GM12878 (cell line): Measurements from ENCODE around the gene FGD4. TPM values are rescaled to one million over a fixed set of nuclear protein-coding genes. Genes with fewer than 3 reads are reported as not detected.
A peak's percentile ranks its signal among the peaks of the same experiment; 100 is the strongest.

Source experiments
- ATAC-seq: fragments of 200-7000 bp; cut with Tn5 transposase; 3 replicates; pipeline ENCODE4 v1.9.1; 2020; ENCODE audit warnings: mild to moderate bottlenecking, moderate library complexity
- BruUV-seq: library from RNA; stranded (reverse); fragments of 400-500 nt; replicated peaks from 2 replicates; lab custom pipeline; 2021; lab: Mats Ljungman, UMichigan
- CTCF ChIA-PET: fragments of 300-600 bp; sonication (Branson Sonifier 250); formaldehyde crosslinking; extraction: SDS; loops from one replicate; lab custom pipeline; 2021; ENCODE audit warnings: inconsistent platforms; lab: Yijun Ruan, JAX
- POLR2A ChIA-PET: fragments of 350-600 bp; formaldehyde crosslinking; extraction: SDS; loops from one replicate; lab custom pipeline; 2021; ENCODE audit warnings: inconsistent platforms; lab: Charles Lee
- RAD21 ChIA-PET: fragments of 300-600 bp; sonication (Branson Sonifier 250); formaldehyde crosslinking; loops from one replicate; lab custom pipeline; 2023; ENCODE audit warnings: antibody characterized with exemption; ENCODE audit not compliant: unreplicated experiment; lab: Charles Lee
- SMC1A ChIA-PET: fragments of 300-600 bp; sonication (Branson Sonifier 250); formaldehyde crosslinking; loops from one replicate; lab custom pipeline; 2023; ENCODE audit not compliant: unreplicated experiment, uncharacterized antibody; lab: Charles Lee
- DNase-seq: peaks from one replicate; pipeline ENCODE4 v3.0.0-alpha.2; 2011; ENCODE audit warnings: low read depth, low spot score
- FAIRE-seq: peaks from 3 replicates; lab custom pipeline; 2011; peaks lifted over from hg19 to GRCh38; lab: Jason Lieb, UNC
- H2AFZ ChIP-seq: 2 replicates; pipeline ENCODE4 v1.6.0; 2011; ENCODE audit warnings: low read depth, low read length, control low read depth; ENCODE audit not compliant: control insufficient read depth
- H3K27ac ChIP-seq: 2 replicates; pipeline ENCODE4 v1.5.1; 2011; ENCODE audit warnings: control low read depth; ENCODE audit not compliant: control insufficient read depth, insufficient read depth
- H3K27me3 ChIP-seq, 2 experiments: replicated peaks in 1 of 2; 2 replicates each; pipeline versions ENCODE4 v1.6.0 to v1.6.1; 2011; ENCODE audit warnings: low read length in 1 of 2; ENCODE audit not compliant: control insufficient read depth in 2 of 2, insufficient read depth in 2 of 2
- H3K36me3 ChIP-seq, 2 experiments: 2 replicates each; pipeline ENCODE4 v1.5.1; 2011; ENCODE audit warnings: low read length in 1 of 2; ENCODE audit not compliant: control insufficient read depth in 2 of 2, insufficient read depth in 2 of 2
- H3K4me1 ChIP-seq: 2 replicates; pipeline ENCODE4 v1.6.1; 2011; ENCODE audit warnings: mild to moderate bottlenecking, low read length, moderate library complexity, mixed read lengths; ENCODE audit not compliant: control insufficient read depth, insufficient read depth
- H3K4me2 ChIP-seq: 2 replicates; pipeline ENCODE4 v1.6.0; 2011; ENCODE audit warnings: control low read depth; ENCODE audit not compliant: control insufficient read depth, insufficient read depth
- H3K4me3 ChIP-seq: fragments of 200-600 bp; sonication (generic); 2 replicates; pipeline ENCODE4 v1.5.1; 2016
- H3K79me2 ChIP-seq: 2 replicates; pipeline ENCODE4 v1.6.0; 2011; ENCODE audit warnings: low read length; ENCODE audit not compliant: control insufficient read depth, insufficient read depth
- H3K9ac ChIP-seq: 2 replicates; pipeline ENCODE4 v1.8.0; 2011; ENCODE audit warnings: low read length, control low read depth, mixed read lengths; ENCODE audit not compliant: control insufficient read depth, insufficient read depth
- H3K9me3 ChIP-seq: replicated peaks from 3 replicates; pipeline ENCODE4 v1.5.1; 2011; ENCODE audit warnings: mild to moderate bottlenecking, low read length; ENCODE audit not compliant: control insufficient read depth, insufficient read depth
- H4K20me1 ChIP-seq: 2 replicates; pipeline ENCODE4 v1.6.0; 2011; ENCODE audit not compliant: control insufficient read depth, insufficient read depth
- BMI1 ChIP-seq: fragments of 450-650 bp; IDR thresholded peaks from 2 replicates; pipeline ENCODE4 v1.6.1; 2016; ENCODE audit warnings: mild to moderate bottlenecking, moderate library complexity, borderline replicate concordance
- CHD4 ChIP-seq: fragments of 200-600 bp; sonication (generic); IDR thresholded peaks from 2 replicates; pipeline ENCODE4 v1.6.1; 2016; ENCODE audit warnings: mild to moderate bottlenecking
- CREB1 ChIP-seq: IDR thresholded peaks from 2 replicates; pipeline ENCODE4 v1.6.1; 2012; ENCODE audit warnings: low read depth, mild to moderate bottlenecking, inconsistent platforms
- HDAC2 ChIP-seq: fragments of 200-600 bp; sonication (generic); IDR thresholded peaks from 2 replicates; pipeline ENCODE4 v1.6.1; 2017
- KLF5 ChIP-seq: fragments of 450-650 bp; IDR thresholded peaks from 2 replicates; pipeline ENCODE4 v1.6.1; 2014; ENCODE audit warnings: mild to moderate bottlenecking; ENCODE audit not compliant: partially characterized antibody
- NR2C2 ChIP-seq: IDR thresholded peaks from 2 replicates; pipeline ENCODE4 v1.6.1; 2011; ENCODE audit warnings: borderline replicate concordance, low read depth; ENCODE audit not compliant: control insufficient read depth, insufficient read length
- PKNOX1 ChIP-seq: fragments of 450-650 bp; IDR thresholded peaks from 2 replicates; pipeline ENCODE4 v1.6.1; 2016; ENCODE audit warnings: mild to moderate bottlenecking
- RB1 ChIP-seq: fragments of 450-650 bp; formaldehyde crosslinking; IDR thresholded peaks from 2 replicates; pipeline ENCODE4 v1.6.1; 2017; ENCODE audit warnings: mild to moderate bottlenecking, borderline replicate concordance
- RFX5 ChIP-seq: IDR thresholded peaks from 2 replicates; pipeline ENCODE4 v1.6.1; 2011; ENCODE audit warnings: low read depth, low read length, improper control_type of control experiment
- SMAD5 ChIP-seq: IDR thresholded peaks from 2 replicates; pipeline ENCODE4 v1.6.1; 2016; ENCODE audit warnings: antibody characterized with exemption, low read depth
- SUZ12 ChIP-seq: fragments of 200-600 bp; sonication (generic); IDR thresholded peaks from one replicate; pipeline ENCODE4 v1.6.1; 2018; ENCODE audit warnings: antibody characterized with exemption, mild to moderate bottlenecking; ENCODE audit not compliant: unreplicated experiment
- ZBED1 ChIP-seq: IDR thresholded peaks from 2 replicates; pipeline ENCODE4 v1.6.1; 2016; ENCODE audit warnings: borderline replicate concordance
- ZBTB11 ChIP-seq: fragments of 450-650 bp; formaldehyde crosslinking; IDR thresholded peaks from 2 replicates; pipeline ENCODE4 v1.5.0; 2022; ENCODE audit warnings: mild to moderate bottlenecking, missing genetic modification characterization
- ZSCAN29 ChIP-seq: fragments of 450-650 bp; IDR thresholded peaks from 2 replicates; pipeline ENCODE4 v1.6.1; 2017; ENCODE audit warnings: mild to moderate bottlenecking, moderate library complexity
- WGBS: methylation state at CpG from one replicate; pipeline ENCODE4 v1.1.6; 2016; ENCODE audit warnings: low lambda C conversion rate; ENCODE audit not compliant: insufficient replicate concordance, insufficient coverage; ENCODE audit errors: missing lambda C conversion rate; 5-methylcytosine and 5-hydroxymethylcytosine counted together
- in situ Hi-C: fragments of 300-500 bp; cut with MboI; formaldehyde crosslinking; loops from 9 replicates; pipeline ENCODE4 v1.14.3; 2018; ENCODE audit warnings: mixed read lengths
- intact Hi-C: fragments of 100-400 bp; cut with micrococcal nuclease; formaldehyde crosslinking; loops from one replicate; pipeline ENCODE4 v1.14.2; 2022; ENCODE audit not compliant: unreplicated experiment
- polyA plus RNA-seq, 11 experiments: library from polyadenylated mRNA; depleted of rRNA in 4 of 11; unstranded in 6 of 11; stranded (reverse) in 5 of 11; fragments of >200 nt; fragmentation: Nextera tagmentation in 4 of 11; fragmentation: Illumina TruSeq in 1 of 11; extraction: Ambion mirVana in 4 of 11; extraction: Trizol in 1 of 11; gene quantifications; 1 replicate in 1 of 11; 2 replicates in 10 of 11; pipeline versions ENCODE4 v1.2.1 to v1.2.3, GENCODE V29; 2011 to 2016; ENCODE audit warnings: inconsistent platforms in 2 of 11, missing spikeins in 2 of 11, low read depth in 1 of 11
- total RNA-seq, 4 experiments: library from RNA; depleted of rRNA in 3 of 4; stranded (reverse); fragments of >200 nt in 3 of 4; fragmentation: Illumina TruSeq in 1 of 4; extraction: Trizol in 1 of 4; gene quantifications; 2 replicates each; pipeline versions ENCODE4 v1.2.1 to v1.2.3, GENCODE V29; 2013 to 2021

Gene FGD4
- total and polyA plus RNA-seq, 10 of the 15 experiments (the other 5 are each of a cell fraction or from before 2014, with no cell fraction given): 0.01 to 0.18 (median 0.08) TPM; not detected in 3

GRCh38 chr12:32535288-32535999 is 136.1 kb downstream of the FGD4 start:
- no peak overlapping the region for H3K4me2 ChIP-seq
- H3K79me2 ChIP-seq: no peaks in the 10 kb centered on the region
- no peaks in the 10 kb centered on the region for H3K36me3 ChIP-seq
- TF ChIP-seq CREB1: no peak
- ChIA-PET CTCF (no interaction called here), POLR2A (no interaction called here), RAD21 (no interaction called here), SMC1A (interaction anchor here (0.5 to 1.2 kb wide), 3 partner anchors 51 to 833 kb away, joined by 3 read pairs; no protein-coding TSS in a partner anchor)
- H3K4me3 ChIP-seq: no peak overlapping the region
- H3K27ac ChIP-seq: no peak overlapping the region
- in situ Hi-C loops (no loop called here), intact Hi-C loops (no loop called here)
- ATAC-seq: peak; percentile 40
- H3K9me3 ChIP-seq: no peaks in the 10 kb centered on the region
- no peaks in the 10 kb centered on the region; a peak in 2 of 4 replicates for H3K27me3 ChIP-seq
- BruUV-seq: no TSS peak
- no peaks in the 10 kb centered on the region for H3K4me1 ChIP-seq
- no peak for FAIRE-seq
- WGBS: 0% methylated on average over 6 of the region's 6 CpGs
- no peak overlapping the region for H2AFZ ChIP-seq
- DNase-seq: no peak
- no peak overlapping the region for H3K9ac ChIP-seq
- no peaks in the 10 kb centered on the region for H4K20me1 ChIP-seq

GRCh38 chr12:32536000-32536345 is 136.6 kb downstream of the FGD4 start:
- H2AFZ ChIP-seq: no peak overlapping the region
- ChIA-PET RAD21 (no interaction called here), SMC1A (interaction anchor here (0.5 to 1.2 kb wide), 3 partner anchors 50 to 832 kb away, joined by 3 read pairs; no protein-coding TSS in a partner anchor), CTCF (no interaction called here), POLR2A (no interaction called here)
- ATAC-seq (no peak), FAIRE-seq (no peak), DNase-seq (no peak)
- in situ Hi-C loops: no loop called here
- no TSS peak for BruUV-seq
- H3K9me3 ChIP-seq: no peaks in the 10 kb centered on the region
- WGBS: 83% methylated on average over 1 of the region's 1 CpG
- H3K79me2 ChIP-seq: no peaks in the 10 kb centered on the region
- H3K9ac ChIP-seq: no peak overlapping the region
- H3K4me1 ChIP-seq: no peaks in the 10 kb centered on the region
- no peaks in the 10 kb centered on the region for H4K20me1 ChIP-seq
- no peaks in the 10 kb centered on the region for H3K36me3 ChIP-seq
- H3K27ac ChIP-seq: no peak overlapping the region
- H3K27me3 ChIP-seq: no peaks in the 10 kb centered on the region; a peak in 2 of 4 replicates
- no peak overlapping the region for H3K4me3 ChIP-seq
- no peak overlapping the region for H3K4me2 ChIP-seq
- intact Hi-C loops: no loop called here
- TF ChIP-seq PKNOX1 (no peak), HDAC2 (no peak), ZSCAN29 (no peak), SUZ12 (no peak), ZBED1 (no peak), RB1 (no peak), ZBTB11 (no peak), SMAD5 (no peak), RFX5 (no peak), CHD4 (no peak), NR2C2 (no peak), BMI1 (no peak), KLF5 (no peak)
